HG03095 (cell line): ENCODE results near the gene SRL.
"Not testable (repeated sequence)": the region's sequence is repeated elsewhere in the genome, so short reads cannot be mapped to it uniquely, and the experiment has no call there.

Experiments
- ATAC-seq: cut with Tn5 transposase; IDR thresholded peaks from one replicate; pipeline ENCODE4 v1.9.1; 2021; ENCODE audit warnings: moderate library complexity; ENCODE audit not compliant: unreplicated experiment

Gene SRL

GRCh38 chr16:4169415-4169814 is 72.5 kb downstream of the SRL start:
- no peak for ATAC-seq

DNA sequence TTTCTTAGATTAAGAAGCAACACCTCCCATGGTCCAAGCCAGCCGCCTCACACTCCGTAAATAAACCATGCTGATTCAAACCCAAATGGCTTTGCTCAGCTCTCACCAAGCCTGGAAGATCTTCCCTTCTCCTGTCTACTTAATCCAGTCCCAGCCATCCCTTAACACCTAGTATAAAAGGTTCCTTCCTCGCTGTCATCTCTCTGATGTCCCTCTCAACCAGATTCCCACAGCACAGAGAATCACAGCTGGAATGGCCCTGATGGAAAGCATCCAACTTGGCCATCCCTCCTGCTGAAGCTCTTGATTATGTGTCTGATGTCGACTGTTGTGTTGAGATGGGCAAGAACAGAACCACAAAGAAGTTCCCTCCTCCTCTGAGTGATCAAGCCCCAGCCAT is 75.1 kb downstream of the SRL start:
- no peak for ATAC-seq

DNA sequence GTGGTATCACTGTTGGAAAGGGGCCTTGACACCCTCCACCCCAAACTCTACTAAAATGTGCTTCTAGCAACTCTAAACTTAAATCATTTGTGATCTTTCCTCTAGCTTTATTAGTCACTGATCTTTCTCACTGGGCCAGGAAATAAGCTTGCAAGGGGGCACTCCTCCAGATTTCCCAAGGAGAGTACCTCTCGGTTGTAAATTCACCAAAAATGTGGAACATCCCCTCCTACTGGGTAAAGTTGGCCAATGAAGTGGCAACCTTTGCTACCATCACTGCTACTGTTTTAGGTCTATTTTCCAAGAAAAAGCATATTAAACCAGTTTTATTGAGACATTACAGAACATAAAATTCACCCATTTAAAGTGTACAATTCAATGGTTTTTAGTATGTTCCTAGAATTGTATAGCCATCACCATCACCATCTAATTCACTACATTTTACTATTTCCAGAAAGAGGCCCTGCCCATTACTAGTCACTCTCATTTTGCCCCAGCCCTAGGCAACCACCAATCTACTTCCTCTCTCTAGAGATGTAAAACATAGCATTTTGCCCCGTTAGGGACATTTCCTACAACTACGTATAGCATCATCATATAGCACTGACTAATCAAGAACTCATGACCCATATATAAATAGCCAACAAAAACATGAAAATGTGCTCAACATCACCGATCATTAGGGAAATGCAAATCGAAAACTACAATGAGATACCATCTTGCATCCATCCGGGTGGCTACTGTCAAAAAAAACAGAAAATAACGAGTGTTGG is 81.0 kb downstream of the SRL start:
- no peak for ATAC-seq

DNA sequence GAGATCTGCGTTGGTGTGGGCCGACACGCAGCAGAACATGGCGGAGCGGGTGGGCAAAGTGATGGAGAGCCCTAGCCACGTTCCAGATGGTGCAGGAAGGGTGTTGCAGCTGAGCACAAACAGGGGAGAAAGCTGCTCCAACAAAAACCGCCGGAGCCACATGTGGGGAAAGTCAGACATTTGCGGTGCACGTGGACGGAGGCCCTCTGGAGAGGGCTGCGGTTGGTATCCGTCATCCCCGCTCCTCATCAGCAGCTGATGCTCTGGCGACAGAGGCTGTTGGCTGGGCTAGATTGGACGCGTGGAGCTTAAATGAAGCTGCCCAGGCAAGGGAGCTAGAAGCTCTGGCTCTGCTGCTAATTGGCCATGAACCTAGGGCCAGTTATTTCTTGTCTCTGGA is 82.2 kb downstream of the SRL start:
- ATAC-seq, result no peak

DNA sequence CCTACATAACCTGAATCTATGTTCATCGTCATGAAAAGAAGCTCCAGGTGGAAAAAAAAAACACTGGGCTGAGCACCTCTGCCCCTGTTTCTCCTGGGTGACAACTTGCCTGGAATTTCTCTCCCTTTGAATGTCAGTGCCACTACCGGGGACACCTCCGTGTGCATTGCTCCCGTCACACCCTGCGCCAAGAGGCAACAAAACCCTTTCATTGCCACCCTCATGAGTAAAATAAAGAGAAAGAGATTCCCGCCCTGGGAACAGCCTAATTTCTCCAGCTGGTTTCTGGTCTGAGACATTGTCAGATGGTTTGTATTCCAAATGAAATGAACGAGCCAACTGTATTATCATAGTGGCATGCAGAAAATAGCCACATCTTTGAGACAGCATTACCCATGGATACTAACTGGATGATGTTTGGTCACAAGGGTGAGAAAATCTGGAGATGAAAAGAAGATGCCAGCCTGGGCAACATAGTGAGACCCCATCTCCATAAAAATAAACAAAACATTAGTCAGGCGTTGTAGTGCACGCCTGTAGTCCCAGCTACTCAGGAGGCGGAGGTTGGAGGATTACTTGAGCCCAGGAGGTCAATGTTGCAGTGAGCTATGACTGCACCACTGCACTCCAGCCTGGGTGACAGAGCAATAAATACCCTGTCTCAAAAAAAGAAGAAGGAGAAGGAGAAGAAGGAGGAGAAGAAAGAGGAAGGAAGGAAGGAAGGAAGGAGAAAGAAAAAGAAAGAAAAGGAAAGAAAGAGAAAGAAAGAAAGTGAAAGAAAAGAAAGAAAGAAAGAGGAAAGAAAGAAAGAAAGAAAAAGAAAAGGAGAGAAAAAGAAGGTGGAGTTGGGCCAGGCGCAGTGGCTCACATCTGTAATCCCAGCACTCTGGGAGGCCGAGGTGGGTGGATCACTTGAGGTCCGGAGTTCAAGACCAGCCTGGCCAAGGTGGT is 83.5 kb downstream of the SRL start:
- ATAC-seq, result no peak

- ATAC-seq, result no peak
Measured at GRCh38 chr16:4157376-4157825, 84.5 kb downstream of the SRL start.

DNA sequence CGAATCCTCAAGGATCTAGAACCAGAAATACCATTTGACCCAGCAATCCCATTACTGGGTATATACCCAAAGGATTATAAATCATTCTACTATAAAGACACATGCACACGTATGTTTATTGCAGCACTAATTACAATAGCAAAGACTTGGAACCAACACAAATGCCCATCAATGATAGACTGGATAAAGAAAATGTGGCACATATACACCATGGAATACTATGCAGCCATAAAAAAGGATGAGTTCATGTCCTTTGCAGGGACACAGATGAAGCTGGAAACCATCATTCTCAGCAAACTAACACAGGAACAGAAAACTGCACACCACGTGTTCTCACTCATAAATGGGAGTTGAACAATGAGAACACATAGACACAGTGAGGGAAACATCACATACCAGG is 85.4 kb downstream of the SRL start:
- ATAC-seq, result not testable (repeated sequence)

GRCh38 chr16:4153364-4153763 is 88.5 kb downstream of the SRL start:
- not testable (repeated sequence) for ATAC-seq

DNA sequence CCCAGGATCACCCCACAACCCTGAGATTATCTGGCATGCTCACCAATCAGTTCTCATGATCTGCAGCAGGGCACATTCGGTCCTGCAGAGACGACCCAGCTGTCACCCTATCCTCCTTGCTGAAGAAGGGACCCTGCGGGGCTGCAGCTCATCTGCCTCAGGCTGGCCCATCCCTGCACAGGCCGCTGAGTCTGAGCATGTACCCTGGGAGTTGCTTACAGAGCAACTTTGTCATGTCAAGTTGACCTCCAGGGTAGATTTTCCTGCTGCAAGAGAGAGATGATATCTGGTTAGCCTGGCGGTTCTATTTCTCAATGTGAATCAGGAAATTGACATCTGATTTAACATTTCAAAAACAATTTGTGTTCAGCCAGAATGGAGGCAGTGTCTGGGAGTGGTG is 89.6 kb downstream of the SRL start:
- ATAC-seq, result no peak

DNA sequence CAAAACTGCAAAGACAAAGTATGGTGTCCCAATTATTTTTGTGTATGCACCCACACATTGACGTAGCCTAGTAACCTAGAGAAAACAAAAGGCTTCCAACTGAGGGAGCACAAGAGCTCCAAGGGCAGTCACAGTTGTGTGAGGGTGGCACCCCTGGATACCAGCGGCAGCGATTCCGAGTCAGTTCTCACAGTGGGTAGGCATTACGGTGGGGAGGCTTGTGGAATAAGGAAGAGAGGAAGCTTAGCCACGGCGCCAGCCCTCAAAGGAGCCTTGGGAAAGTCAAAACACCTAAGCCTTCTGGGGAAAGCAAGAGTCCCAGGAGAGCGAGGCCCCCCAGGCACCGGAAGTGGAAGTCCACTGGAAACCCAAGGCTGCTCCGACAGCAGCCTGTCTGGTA is 94.6 kb downstream of the SRL start:
- no peak for ATAC-seq

GRCh38 chr16:4142268-4142667 is 99.6 kb downstream of the SRL start:
- no peak for ATAC-seq

DNA sequence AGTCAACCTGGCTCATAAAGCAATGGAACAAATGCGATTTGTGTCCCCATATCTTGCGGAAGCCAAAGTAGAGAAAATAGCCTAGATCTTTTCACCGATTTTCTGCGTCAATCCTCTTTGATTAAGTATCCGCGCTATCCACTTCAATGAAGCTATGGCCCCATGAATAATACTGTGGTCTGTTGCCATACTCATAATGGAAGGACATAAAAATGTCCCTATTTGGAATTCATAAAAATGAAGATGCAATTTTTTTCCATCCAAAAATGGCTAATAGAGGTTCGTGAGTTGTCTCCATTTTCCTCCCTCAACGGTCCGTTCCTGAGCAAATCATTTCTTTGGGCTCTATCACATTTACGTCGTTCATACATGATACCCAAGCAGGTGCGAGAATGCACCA is 100.3 kb downstream of the SRL start:
- no peak for ATAC-seq

GRCh38 chr16:4140652-4141051 is 101.2 kb downstream of the SRL start:
- no peak for ATAC-seq

DNA sequence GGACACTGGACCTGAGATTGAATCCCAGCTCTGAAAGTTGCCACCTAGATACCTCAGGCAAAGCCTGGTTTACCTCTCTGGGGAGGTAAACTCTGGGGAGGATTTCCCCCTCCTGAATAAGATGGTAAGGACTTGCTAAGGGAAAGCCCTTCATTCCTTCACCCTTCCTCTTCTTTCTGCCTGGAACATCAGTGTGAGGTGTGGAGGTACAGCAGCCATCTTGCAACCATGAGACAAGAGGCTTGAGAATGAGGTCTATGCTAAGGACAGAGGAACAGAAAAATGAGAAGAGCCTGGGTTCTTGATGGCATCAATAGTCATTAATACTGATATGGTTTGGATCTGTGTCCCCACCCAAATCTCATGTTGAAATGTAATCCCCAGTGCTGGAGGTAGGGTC is 101.9 kb downstream of the SRL start:
- ATAC-seq, result no peak
